Measurements from ENCODE around the gene TTC12. TPM values are rescaled to one million over a fixed set of nuclear protein-coding genes. Genes with fewer than 3 reads are reported as not detected.

Gene TTC12
- total and polyA plus RNA-seq, 4 donors = 6.4 to 43.2 (median 19.0) TPM

DNA sequence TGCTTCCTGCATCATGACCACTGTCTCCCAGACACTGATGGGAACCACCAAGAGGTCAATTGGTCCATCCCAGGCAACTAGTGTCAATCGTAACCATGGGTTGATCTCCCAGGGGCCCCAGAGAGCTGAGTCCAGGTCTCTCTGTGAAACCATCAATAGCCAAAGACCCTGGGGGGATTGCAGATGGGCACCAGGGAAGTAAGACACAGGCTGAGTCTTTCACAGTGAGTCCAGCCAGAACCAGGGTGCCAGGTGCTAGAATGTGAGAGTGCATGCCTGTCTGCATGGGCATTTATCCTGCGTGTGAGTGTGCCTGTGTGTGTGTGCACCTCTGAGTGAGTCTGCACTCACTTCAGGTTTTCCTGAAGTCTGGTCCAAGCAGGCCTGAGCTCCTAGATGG lies 45.3 kb upstream of the TTC12 start:
- WGBS, 2 donors = 95% methylated on average over 2 of the region's 2 CpGs
- Histone ChIP-seq H3K9me3 (ENCODE audit: control insufficient read depth in 4 of 4, insufficient read depth in 3 of 4, low read length in 3 of 4) (no peaks in the 10 kb centered on the region), H3K4me3 (no peak overlapping the region), H3K9ac (ENCODE audit: insufficient read depth in 1 of 2, low read length in 2 of 2) (no peak overlapping the region), H3K4me1 (ENCODE audit: control insufficient read depth in 5 of 5, insufficient read depth in 5 of 5, low read length in 5 of 5) (no peaks in the 10 kb centered on the region), H3K27me3 (ENCODE audit: control insufficient read depth in 3 of 3, insufficient read depth in 3 of 3, low read length in 2 of 3) (no peaks in the 10 kb centered on the region), H3K36me3 (ENCODE audit: control insufficient read depth in 4 of 4, insufficient read depth in 4 of 4, low read length in 4 of 4) (peaks cover 0 to 3% (median under 1%) of the 10 kb centered on the region in 4 donors), H3K27ac (ENCODE audit: low read depth in 1 of 2, low read length in 1 of 2) (no peak overlapping the region)
- TF ChIP-seq, protein P1, sequence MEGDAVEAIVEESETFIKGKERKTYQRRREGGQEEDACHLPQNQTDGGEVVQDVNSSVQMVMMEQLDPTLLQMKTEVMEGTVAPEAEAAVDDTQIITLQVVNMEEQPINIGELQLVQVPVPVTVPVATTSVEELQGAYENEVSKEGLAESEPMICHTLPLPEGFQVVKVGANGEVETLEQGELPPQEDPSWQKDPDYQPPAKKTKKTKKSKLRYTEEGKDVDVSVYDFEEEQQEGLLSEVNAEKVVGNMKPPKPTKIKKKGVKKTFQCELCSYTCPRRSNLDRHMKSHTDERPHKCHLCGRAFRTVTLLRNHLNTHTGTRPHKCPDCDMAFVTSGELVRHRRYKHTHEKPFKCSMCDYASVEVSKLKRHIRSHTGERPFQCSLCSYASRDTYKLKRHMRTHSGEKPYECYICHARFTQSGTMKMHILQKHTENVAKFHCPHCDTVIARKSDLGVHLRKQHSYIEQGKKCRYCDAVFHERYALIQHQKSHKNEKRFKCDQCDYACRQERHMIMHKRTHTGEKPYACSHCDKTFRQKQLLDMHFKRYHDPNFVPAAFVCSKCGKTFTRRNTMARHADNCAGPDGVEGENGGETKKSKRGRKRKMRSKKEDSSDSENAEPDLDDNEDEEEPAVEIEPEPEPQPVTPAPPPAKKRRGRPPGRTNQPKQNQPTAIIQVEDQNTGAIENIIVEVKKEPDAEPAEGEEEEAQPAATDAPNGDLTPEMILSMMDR (IDR thresholded peaks at IDR 0.05; ENCODE audit: control extremely low read depth, extremely low read depth) = no peak
- DNase-seq (no peak), ATAC-seq (ENCODE audit: insufficient read depth, low FRiP score) (no peak)

- TF ChIP-seq, protein P1 (IDR thresholded peaks at IDR 0.05; ENCODE audit: control extremely low read depth, extremely low read depth) = no peak
- no peak overlapping the region for H3K27ac ChIP-seq (ENCODE audit: low read depth in 1 of 2, low read length in 1 of 2)
- H3K27me3 ChIP-seq (ENCODE audit: control insufficient read depth in 3 of 3, insufficient read depth in 3 of 3, low read length in 2 of 3) = no peaks in the 10 kb centered on the region
- ATAC-seq (ENCODE audit: insufficient read depth, low FRiP score) (no peak), DNase-seq (no peak)
- H3K9me3 ChIP-seq (ENCODE audit: control insufficient read depth in 4 of 4, insufficient read depth in 3 of 4, low read length in 3 of 4) = no peaks in the 10 kb centered on the region
- peaks cover 0 to 3% (median under 1%) of the 10 kb centered on the region in 4 donors for H3K36me3 ChIP-seq (ENCODE audit: control insufficient read depth in 4 of 4, insufficient read depth in 4 of 4, low read length in 4 of 4)
- no peak overlapping the region for H3K4me3 ChIP-seq
- H3K4me1 ChIP-seq (ENCODE audit: control insufficient read depth in 5 of 5, insufficient read depth in 5 of 5, low read length in 5 of 5) = no peaks in the 10 kb centered on the region
- H3K9ac ChIP-seq (ENCODE audit: insufficient read depth in 1 of 2, low read length in 2 of 2) = no peak overlapping the region
- WGBS, 2 donors = 91 to 93% methylated on average over 5 of the region's 5 CpGs
These were observed 44.7 kb upstream of the TTC12 start for GRCh38 chr11:113269636-113270035.

DNA sequence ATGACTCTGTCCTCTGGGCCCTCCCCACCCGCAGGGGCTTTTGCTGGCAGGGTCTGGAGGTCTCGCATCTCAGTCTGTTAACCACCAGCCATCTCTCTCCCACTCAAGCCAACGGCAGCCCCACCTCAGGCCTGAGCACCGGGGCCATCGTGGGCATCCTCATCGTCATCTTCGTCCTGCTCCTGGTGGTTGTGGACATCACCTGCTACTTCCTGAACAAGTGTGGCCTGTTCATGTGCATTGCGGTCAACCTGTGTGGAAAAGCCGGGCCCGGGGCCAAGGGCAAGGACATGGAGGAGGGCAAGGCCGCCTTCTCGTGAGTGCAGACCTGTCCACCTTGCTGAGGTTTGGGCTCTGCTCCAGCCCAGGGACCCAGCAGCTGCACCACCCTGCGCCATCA lies 44.3 kb upstream of the TTC12 start:
- Histone ChIP-seq H3K4me3 (no peak overlapping the region), H3K27me3 (ENCODE audit: control insufficient read depth in 3 of 3, insufficient read depth in 3 of 3, low read length in 2 of 3) (no peaks in the 10 kb centered on the region), H3K9ac (ENCODE audit: insufficient read depth in 1 of 2, low read length in 2 of 2) (no peak overlapping the region), H3K9me3 (ENCODE audit: control insufficient read depth in 4 of 4, insufficient read depth in 3 of 4, low read length in 3 of 4) (no peaks in the 10 kb centered on the region), H3K36me3 (ENCODE audit: control insufficient read depth in 4 of 4, insufficient read depth in 4 of 4, low read length in 4 of 4) (peaks cover 0 to 3% (median under 1%) of the 10 kb centered on the region in 4 donors), H3K27ac (ENCODE audit: low read depth in 1 of 2, low read length in 1 of 2) (no peak overlapping the region), H3K4me1 (ENCODE audit: control insufficient read depth in 5 of 5, insufficient read depth in 5 of 5, low read length in 5 of 5) (no peaks in the 10 kb centered on the region)
- no peak for DNase-seq
- TF ChIP-seq, protein P1 (IDR thresholded peaks at IDR 0.05; ENCODE audit: control extremely low read depth, extremely low read depth) = no peak
- ATAC-seq (ENCODE audit: insufficient read depth, low FRiP score) = no peak
- WGBS, 2 donors = 93 to 96% methylated on average over 13 of the region's 13 CpGs
